ENCODE results near the gene VWA2.
"Not testable (repeated sequence)": the region's sequence is repeated elsewhere in the genome, so short reads cannot be mapped to it uniquely, and the experiment has no call there.

Gene VWA2

DNA sequence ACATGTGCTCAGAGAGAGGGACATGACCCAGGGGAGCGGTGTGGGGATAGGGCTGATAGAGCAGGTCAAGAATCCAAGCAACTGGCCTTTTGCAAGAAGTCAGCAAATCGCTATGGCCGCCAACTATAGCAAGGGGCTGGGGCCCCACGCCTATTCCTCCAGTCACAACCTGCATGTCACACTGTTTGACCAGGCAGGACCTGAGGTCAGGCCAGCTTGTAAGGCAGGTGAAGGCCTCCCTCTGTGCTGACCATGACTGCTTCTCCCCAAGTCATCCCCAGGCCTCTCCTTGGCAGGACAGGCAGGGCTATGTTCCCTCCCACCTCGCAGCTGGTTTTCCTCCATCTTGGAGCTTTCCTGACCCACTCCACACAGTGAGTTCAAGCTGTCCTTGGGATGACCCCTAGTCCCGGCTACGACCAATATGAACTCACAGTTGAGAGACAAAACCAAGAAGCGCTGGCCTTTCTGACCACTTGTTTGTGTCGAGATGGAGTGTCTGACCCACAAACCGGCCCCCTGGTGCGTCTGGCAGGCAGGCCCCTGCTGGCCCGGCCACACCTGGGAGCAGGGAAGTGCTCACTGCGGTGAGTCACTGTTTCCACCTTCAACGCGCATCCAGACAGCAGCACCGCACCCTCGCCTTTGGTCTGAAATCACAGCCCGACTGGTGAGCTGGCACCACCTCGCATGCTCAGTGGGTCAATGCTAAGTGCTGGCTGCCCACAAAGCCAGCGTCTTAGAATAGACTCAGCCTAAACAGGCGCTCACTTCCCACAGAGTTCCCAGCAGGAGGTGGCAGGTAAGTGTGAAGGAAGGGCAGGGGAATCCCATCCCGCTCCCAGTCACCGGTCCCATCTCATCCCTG, 81.4 kb downstream of the VWA2 start:
- no peak for DNase-seq

DNA sequence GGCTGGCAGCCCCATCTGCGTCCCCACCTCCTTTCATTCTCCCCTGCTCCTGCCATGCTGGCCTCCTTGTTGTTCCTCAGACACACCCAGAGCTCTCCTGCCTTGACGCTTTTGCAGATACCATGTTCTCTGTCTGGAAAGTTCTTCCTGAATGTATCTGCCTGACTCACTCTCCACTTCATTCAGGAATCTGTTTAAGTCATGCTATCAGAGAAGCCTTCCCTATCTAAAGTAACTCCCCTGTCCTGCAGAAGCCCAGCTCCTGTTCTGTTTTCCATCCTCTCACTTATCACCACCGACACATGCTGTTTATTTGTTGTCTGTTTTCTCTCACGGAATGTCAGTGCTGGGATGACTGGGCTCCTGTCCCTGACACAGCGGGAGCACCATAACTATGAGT, 83.3 kb downstream of the VWA2 start:
- no peak for DNase-seq

DNA sequence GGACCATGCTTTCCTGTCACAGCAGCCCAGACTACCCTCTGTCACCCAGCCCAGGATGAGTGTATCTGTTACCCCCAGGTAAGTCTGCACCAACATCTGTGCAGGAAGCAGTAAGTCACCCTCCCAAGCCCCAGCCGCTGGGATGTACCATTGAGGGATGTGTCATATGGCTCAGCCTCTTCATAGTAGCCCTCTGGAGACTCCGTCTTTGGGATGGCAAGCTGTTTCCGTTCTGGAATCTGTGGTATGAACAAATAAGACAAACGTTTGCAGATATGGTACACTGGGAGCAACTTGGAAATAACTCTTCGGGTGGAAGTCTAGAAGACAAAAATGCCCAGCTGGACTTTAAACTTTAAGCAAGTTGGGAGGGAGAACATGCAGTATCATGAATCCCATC, 84.0 kb downstream of the VWA2 start:
- no peak for DNase-seq

DNA sequence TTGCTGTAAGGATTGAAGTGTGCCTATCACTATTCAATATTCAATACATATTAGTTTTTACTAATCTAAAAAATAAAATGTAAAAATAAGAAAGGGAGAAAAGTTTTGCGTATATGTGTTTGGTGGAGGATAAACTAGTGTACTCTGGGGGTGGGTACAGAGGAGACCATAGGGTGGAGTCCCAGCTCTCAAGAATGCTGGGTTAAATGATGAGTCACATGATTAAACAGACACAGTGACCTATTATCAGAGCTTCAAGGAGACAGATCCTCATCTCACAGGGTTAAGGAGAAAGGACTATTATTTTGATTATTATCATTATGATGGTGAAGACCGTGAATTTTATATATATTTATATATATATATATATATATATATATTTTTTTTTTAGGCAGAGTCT, 87.7 kb downstream of the VWA2 start:
- no peak for DNase-seq

DNA sequence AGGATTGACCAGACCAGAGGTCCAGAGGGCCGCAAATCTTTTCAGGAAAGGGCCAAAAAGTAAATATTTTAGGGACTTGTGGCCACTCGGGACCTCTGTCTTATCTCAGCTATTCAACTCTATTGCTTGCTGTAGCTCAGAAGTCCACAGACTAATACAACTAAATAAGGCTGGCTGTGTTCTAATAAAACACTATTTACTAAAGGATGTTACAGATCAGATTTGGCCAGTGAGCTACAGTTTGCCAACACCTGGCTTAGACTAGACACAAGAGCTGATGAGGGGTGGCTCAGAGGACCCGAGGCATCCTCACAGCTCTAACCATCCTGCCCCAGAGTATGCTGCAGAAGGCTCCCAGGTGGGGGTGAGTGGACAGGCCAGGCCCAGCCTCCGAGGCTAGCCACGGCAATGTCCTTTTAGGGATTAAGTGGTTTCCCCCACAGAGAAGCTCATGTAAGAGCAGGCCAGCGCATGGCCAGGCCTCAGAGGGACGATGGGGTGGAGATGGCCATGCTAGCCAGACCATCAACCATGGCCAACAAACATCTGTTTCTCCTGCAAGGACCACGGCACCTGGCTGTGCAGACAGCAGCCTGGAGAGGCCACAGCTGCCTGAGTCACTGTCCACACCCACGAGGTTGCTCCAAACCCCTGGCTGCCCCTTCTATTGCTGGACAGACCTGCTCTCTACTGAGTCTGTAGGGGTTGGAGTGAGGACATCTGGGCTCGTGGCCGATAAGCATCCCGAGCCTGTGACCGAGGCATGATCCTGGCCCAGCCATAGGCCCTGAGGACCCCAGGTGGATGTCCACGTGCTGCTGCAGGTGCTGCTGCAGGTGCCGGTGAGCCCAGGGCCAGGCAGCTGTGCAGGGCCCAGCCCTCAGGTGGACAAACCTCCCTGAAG, 88.7 kb downstream of the VWA2 start:
- DNase-seq: no peak

DNA sequence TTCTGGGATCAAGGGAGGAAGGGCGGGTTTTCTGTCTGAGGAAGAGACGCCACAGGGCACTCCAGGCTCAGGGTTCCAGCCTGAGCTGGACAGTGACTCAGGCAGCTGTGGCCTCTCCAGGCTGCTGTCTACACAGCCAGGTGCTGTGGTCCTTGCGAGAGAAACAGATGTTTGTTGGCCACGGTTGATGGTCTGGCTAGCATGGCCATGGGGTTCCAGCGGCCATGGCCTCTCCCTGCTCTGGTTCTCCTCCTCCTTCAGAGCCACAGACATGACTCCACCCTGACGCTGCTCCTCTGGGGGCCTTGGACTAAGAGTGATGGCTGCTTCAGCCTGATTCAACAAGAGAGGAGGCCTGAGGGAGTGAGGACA, 89.4 kb downstream of the VWA2 start:
- no peak for DNase-seq

DNA sequence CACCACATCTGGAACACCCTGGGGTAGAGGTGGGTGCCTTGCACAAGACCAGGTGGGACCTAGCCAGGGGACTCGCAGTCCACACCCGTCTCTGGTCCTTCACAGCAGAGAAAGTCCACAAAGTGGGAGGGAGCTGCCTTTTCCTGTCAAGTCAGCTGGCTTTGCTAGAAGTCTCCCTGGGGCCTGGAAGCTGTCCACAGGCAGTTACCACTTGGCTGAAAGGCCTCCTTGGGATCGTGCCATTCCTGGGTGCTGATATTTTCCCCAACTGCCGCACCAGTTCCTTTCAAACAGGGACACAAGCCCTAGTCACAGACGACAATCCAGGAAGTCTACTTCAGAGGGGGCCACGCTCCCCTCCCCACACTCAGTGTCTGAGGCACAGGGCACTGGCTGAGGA, 89.8 kb downstream of the VWA2 start:
- no peak for DNase-seq

DNA sequence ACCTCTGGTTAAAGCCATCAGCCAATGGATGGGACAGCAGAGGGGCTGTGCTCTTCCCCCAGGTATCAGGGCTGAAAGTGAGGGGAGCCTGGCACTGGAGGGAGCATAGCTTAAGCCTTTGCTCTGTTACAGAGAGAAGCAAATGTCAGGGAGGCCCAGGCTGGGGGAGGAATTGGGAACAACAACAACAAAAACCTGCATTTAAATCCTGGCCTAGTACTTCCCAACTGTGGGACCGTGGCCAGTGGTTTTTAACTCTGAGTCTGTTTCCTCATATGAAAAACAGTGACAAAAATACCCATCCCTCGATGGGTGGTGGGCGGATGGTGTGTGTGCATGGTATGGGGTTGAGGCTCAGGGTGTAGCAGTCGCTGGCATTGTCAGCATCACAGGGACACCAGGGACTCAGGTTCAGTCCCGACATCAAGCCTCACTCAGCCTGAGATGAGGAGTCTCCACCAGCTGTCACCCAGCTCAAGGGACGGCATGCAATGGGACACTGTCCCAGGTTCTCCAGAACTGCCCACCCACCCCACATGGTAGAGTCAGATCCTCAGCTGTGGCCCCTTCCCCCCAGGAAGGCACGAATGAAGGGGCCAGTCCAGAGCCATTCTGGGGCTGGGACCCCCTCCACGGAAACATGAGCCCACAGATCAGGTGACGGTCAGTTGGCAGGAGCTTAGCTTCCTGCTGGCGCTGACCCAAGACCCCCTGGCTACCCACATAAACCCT, 90.7 kb downstream of the VWA2 start:
- DNase-seq: no peak

DNA sequence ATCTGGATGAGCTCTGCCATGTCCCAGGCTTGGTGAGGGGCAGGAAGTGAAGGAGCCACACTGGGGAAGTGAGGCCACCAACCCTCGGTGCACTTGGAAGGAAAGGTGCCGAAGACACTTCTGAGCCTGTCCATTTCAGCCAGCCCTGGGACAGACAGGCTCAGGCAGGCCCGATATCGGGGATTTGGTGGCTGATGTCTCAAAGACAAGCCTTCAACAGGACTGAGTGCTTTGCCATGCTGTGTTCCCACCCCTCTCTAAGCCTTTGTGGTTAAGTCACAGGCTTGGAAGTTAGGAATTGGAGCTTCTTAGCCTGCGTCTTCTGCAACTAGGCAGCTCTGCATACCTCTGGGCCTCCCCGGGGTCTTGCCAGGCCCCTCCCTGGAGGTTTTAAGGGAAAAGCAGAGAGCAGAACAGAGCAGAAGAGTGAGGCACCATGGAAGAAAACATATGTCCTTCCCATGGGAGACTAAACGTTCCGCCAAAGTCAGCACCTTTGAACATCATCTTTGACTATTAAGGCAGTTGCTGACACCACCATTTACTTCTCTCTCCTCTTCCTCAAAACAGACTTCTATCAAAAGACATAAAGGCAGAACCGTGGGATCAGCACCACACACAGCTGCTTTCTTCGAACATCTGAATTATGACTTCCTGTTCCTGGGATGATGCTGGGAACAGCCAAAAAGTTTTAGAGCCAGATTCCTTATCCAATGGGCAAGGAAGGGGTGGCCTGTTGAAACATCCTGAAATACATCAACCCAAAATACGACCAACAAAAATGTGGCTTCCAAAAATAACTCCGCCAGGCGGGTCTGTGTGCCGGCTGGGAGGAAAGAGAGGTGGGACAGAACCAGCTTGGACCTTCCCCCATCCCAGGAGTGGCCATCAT, 93.5 kb downstream of the VWA2 start:
- DNase-seq: no peak

DNA sequence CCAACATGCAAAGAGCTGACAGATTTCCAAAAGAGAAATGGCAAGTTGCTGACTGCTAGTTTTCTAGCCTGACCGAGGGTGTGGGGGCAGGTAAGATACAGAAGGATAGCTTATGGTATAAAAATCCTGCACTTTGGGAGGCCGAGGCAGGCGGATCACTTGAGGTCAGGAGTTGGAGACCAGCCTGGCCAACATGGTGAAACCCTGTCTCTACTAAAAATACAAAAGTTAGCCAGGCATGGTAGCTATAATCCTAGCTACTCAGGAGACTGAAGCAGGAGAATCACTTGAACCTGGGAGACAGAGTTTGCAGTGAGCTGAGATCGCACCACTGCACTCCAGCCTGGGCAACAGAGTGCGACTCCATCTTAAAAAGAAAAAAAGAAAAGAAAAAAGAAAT, 94.4 kb downstream of the VWA2 start:
- not testable (repeated sequence) for DNase-seq

DNA sequence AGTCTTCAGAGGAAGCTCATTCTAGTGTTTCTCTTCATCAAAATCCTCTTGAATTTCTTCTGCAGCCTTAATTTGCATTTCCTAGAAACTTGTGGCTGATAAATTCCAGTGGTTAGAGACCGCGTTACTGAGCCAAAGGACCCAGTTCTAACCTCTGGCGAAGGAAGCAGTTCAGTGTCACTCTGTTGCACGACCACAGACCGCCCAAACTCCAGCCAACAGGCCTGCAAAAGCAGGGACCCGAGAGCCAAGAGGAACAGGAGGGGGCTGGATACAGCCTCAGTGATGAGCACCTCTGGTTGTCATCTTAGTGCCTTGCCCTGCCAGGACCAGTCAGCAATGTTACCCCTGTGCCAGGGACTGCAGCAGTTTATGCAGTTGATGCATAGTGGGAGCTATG, 95.2 kb downstream of the VWA2 start:
- no peak for DNase-seq

DNA sequence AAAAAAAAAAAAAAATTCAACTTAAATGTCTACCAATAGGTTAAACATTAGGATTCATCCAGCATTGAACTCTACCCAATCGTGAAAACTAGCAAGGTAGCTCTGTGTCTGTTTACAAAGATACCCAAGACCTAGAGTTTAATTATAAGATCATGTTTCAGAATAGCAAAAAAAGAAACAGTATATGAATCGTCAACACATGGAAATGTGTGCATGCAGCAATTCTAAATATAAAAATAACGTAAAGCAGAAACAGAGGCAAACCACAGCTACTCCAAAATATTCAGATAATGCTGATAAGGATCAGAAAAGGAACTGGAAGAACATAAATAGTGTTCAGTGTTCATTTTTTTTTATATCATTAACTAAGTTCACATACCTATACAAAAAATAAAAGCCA, 96.6 kb downstream of the VWA2 start:
- no peak for DNase-seq

DNA sequence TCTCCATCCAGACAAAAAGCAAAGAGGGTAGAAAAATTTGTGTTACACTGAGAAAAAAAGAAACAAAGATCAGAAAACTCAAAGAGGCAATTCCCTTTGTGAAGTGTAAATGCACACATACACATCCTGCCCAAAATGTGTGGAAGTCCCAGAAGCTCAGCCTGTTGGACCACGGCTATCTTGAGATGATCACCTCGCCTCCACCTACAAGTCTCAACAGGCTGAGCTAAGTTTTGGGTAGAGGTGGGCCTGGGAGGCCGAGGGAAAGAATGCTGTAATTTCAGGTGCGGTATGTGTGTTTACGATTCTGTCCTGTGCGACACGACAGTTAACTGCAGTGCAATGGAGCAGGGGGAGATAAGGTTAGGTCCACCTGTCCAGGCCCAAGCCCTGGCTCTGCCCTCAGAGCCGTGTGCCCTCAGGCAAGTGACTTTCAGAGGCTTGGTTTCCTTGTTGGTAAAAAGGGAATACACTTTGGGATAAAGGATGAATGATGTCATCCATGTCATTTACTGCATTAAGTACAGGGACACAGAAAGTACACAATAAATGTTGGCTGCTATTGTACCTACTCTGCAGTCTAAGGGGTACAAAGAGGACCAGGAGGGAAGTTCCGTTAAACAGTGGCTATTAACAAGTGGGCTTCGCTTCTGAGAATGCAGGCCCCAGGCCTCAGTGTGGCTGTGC, 97.9 kb downstream of the VWA2 start:
- DNase-seq: no peak

DNA sequence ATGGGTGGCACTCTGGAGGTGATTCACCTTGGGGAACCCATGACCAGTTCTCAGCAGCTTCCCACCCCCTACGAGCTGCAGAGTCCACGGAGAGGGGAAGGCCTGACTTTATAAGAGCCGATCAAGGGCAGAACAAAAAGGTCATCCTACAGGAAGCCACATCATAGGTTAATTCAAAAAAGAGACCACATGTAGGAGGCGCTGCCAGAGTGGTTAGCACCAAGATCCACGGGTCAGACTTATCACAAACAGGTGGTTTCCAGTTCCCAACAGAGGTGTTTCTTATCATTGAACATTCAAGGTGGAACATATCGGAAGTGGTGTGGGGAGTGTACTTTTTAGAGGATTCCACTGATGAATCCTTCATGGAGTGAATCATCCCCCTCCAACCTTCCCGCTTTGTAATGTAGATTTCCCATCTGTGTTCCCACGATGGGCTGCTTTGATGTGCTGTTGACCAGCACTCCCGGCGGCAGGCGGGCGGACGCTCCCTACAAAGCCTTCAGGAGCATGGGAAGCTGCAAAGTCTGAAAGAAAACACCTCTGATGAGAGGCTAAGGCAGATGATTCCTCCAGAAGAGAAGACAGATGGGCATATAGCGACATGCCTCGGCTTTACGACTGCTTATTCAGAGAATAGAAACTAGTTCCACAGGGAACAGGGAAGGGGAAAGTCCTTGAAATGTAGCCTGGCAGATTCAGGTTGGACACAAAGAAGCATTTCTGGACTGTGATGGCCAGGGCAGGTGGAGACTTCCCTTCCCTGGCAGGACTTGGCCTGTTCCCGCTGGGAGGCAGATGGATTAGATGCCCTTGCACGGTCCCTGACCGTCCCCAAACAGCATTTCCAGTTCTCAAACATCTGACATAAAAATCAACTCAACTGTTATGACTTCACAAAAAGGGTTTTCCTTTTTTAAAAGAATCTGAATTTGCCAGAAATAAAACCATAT, 98.7 kb downstream of the VWA2 start:
- DNase-seq: no peak

DNA sequence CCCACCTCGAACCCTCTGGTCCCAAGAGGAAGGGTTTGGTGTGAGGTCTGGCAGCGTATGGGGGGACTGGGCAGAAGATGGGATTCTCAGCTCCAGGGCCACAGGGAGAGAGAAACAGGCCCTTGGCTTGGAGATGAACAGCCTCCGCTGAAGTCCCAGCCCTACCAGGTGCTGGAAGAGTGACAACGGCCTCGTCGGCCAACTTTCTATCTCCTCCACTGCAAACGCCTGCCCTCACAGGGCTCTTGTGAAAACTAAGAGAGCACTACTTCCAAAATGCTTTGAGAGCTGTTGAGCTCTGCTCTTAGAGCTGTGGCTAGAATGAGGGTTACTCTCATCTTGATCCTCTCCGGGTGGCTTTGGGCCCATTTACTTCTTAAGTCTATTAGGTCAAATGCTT, 101.8 kb downstream of the VWA2 start:
- no peak for DNase-seq
